Epithelial cell of proximal tubule (primary cell): Measurements from ENCODE around the gene COMMD7. TPM values are rescaled to one million over a fixed set of nuclear protein-coding genes. Genes with fewer than 3 reads are reported as not detected.

Experiments
- DNase-seq: peaks from one replicate; pipeline ENCODE4 v3.0.0-alpha.2; 2011; ENCODE audit warnings: low read depth
- H3K4me3 ChIP-seq: 2 replicates; pipeline ENCODE4 v1.5.1; 2011; ENCODE audit warnings: low read depth, mild to moderate bottlenecking, low read length
- total RNA-seq: library from RNA; depleted of rRNA; stranded (reverse); fragments of >200 nt; gene quantifications from 2 replicates; pipeline ENCODE4 v1.2.3, GENCODE V29; 2015
- TF ChIP-seq, protein P1 (sequence below): conservative IDR thresholded peaks from 2 replicates; pipeline ENCODE4 v1.5.1; 2012; ENCODE audit warnings: low read depth, mild to moderate bottlenecking, low read length

Gene COMMD7
- total RNA-seq, 1 donor from 2014 or later: 40.1 TPM

DNA sequence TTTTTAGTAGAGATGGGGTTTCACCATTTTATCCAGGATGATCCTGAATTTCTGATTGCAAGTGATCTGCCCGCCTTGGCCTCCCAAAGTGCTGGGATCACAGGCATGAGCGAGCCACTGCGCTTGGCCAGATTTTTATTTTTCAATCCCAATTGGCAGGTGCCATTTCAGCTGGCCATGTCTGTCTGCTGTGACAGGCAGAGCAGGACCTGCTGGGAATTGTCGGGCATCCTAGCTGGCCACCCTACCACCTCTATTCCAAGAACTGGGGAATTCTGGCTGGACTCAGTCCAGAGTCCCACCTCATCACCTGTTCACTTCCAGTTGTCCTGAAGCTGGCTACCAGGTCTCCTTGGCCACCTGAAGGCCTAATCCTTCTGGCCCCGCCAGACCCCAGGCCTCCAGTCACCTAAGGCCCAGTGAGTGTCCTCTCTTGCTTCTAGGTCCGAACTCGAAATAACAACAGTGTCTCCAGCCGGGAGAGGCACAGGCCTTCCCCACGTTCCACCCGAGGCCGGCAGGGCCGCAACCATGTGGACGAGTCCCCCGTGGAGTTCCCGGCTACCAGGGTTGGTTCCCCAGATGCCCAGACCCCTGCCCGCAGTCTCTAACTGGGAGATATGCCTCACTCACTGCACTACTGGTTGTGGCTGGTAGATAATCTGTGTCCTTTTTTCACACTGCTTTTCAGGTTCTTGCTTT is 42.9 kb upstream of the COMMD7 start:
- H3K4me3 ChIP-seq: no peak overlapping the region
- TF ChIP-seq, protein P1, sequence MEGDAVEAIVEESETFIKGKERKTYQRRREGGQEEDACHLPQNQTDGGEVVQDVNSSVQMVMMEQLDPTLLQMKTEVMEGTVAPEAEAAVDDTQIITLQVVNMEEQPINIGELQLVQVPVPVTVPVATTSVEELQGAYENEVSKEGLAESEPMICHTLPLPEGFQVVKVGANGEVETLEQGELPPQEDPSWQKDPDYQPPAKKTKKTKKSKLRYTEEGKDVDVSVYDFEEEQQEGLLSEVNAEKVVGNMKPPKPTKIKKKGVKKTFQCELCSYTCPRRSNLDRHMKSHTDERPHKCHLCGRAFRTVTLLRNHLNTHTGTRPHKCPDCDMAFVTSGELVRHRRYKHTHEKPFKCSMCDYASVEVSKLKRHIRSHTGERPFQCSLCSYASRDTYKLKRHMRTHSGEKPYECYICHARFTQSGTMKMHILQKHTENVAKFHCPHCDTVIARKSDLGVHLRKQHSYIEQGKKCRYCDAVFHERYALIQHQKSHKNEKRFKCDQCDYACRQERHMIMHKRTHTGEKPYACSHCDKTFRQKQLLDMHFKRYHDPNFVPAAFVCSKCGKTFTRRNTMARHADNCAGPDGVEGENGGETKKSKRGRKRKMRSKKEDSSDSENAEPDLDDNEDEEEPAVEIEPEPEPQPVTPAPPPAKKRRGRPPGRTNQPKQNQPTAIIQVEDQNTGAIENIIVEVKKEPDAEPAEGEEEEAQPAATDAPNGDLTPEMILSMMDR: no peak

DNA sequence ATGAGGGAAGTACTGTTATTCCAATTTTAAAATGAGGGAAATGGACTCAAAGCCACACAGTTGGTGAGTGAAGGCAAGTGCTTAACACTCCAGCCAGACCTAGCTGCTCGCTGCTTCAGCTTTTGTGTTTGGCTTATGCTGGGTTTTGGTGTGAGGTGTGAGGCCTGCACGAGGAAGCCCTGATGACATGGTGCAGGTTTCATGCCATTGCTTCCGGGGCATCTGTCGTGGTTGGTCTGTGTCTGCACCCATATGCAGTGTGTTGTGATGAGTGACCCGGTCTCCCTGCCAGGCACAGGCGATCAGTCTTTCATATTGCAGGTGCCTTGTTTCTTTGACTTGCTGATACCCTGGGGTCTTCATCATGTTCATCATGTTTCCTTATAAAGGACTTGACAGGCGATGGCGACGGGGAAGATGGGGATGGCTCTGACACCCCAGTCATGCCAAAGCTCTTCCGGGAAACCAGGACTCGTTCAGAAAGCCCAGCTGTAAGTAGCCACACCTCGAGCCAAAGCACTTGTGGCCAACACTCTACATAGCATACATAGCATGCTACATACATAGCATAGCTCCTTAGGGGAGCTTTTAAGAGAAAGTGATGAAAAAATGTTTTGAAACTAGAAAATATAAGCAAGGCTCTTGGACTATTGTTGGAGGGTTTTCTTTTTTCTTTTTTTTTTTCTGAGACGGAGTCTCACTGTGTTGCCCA is 41.3 kb upstream of the COMMD7 start:
- TF ChIP-seq, protein P1: no peak

More for the DNA sequence above, 42.9 kb upstream of the COMMD7 start:
- DNase-seq: no peak

DNA sequence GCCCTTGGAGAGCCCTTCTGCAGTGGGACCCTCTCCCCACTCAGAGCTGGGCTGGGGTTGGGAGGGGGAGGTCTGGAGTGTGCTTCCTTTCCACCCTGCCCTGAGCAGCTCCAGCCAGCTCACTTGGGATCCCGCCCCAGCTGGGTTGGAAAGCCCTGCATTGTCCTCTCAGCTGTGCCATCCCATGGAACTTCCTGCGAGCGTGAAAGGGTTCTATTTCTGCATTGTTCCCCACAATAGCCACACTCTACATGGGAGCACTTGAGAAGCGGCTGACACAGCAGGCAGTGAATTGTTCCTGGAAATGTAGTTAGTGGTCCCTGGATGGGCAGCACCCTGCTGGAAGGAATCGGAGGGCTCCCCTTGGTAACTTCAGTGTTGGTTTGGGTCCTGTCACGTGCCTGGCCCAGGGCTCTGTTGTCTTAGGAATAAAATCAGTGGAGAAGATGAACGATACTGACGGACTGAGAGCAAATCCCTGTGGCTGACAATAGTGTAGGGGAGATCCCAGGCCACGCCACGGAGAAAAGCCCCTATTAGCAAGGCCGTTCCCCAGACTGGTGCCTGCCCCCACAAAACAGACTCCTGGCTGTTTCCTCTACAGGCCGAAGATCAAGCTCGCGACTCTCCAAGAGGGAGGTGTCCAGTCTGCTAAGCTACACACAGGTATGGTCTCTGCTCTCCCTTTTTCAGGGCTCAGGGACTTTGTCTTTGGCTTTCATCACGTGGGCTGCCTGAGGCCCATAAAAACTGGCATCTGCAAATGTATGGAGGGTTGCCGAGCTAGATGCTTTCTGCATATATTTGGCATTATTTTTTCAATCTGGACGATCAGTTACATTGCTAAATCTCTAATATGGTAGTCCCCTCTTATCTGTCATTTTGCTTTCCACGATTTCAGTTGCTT is 37.7 kb upstream of the COMMD7 start:
- no peak for DNase-seq
- no peak overlapping the region for H3K4me3 ChIP-seq
- TF ChIP-seq, protein P1: no peak

More for the DNA sequence above, 41.3 kb upstream of the COMMD7 start:
- H3K4me3 ChIP-seq: no peak overlapping the region
- no peak for DNase-seq

DNA sequence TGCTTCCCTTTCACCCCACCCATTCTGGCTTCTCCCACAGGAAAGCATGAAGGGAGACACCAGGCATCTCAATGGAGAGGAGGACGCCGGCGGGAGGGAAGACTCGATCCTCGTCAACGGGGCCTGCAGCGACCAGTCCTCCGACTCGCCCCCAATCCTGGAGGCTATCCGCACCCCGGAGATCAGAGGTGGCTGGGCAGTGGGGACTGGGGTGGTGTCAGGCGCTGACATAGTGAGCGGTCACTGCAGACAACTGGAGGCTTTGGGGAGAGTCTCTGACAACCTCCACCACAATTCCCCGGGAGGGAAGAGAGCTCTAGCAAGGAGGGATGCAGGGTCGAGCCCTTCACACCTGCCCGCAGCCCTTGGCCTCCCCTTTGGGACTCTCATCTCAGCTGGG is 37.0 kb upstream of the COMMD7 start:
- H3K4me3 ChIP-seq: no peak overlapping the region
- no peak for DNase-seq
- TF ChIP-seq, protein P1: no peak

DNA sequence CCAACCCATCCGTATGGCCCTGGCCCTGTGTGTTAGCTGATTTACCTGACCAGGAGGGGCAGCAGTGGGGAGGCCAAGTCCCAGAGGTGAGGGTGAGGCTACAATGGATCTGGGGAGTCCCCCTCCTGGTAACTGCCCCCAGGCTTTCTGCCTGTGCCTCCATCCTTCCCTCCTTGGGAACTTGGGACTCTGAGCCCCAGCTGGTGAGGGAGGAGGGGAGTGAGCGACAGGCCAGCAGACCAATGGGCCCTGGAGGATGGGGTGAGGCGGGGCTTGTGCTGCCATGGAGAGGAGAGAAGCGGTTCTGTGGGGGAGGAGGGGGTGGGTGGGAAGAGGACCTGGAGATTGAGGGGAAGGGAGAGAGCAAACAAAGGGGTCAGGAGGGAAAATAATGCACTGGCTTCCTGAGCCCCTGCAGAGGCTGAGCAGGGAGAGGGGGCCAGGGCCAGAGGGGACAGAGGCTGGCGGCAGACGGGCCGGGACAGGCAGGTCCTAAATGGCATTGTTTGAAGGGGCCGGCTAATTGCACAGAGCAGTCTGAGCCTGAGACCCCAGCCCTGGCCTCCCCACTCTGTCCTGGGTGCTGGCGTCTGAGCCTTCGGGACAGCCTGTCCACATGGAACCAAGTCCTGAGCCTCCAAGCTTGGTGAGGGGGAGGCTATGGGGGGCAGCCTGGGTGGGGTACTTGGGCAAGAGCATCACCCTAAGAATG is 36.4 kb upstream of the COMMD7 start:
- H3K4me3 ChIP-seq: no peak overlapping the region
- TF ChIP-seq, protein P1: no peak
- no peak for DNase-seq

DNA sequence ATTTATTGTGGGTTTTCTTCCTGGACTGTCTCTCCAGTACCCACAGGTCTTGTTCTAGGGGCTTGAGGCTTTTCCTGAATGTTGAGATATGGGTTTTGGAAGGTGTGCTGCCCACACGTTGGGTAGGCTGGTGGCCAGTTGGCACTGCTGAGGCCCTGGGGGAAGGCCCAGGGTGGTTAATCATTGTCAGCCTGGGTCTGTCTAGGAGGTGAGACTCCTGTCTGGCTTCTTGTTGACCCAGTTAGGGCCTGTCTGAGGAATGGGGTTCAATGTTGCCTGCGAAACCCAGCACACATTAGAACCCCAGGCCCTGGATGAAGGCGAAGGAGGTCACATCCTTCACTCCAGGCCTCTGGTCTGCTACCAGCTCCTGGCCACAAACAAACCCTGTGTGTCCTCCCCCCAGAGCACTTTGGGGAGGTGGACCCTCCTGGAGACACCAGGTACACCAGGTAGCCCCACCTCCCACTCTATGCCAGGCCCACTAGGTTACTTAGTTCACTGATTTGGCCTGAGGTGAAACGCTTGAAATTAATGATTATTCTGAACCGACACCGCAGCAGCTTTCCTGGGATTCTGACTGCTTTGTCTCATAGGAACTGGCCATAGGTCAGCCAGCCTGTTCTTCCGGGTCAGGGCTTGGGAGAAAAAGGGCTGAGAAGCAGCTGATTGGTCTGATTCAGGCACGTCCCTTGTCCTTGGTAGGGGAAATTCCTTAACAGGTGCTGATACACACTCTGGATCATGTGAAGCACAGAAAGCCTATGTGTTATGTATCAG is 34.1 kb upstream of the COMMD7 start:
- TF ChIP-seq, protein P1: no peak

More for the DNA sequence above, 34.1 kb upstream of the COMMD7 start:
- peak; percentile 73 for DNase-seq
- H3K4me3 ChIP-seq: no peak overlapping the region
